ENCODE measurements around the gene PARP11. TPM values are rescaled to one million over a fixed set of nuclear protein-coding genes. Genes with fewer than 3 reads are reported as not detected.
"Not testable (repeated sequence)": the region's sequence is repeated elsewhere in the genome, so short reads cannot be mapped to it uniquely, and the experiment has no call there.

PARP11 gene
- total RNA-seq, 1 experiment from 2014 or later = 10.3 TPM

DNA sequence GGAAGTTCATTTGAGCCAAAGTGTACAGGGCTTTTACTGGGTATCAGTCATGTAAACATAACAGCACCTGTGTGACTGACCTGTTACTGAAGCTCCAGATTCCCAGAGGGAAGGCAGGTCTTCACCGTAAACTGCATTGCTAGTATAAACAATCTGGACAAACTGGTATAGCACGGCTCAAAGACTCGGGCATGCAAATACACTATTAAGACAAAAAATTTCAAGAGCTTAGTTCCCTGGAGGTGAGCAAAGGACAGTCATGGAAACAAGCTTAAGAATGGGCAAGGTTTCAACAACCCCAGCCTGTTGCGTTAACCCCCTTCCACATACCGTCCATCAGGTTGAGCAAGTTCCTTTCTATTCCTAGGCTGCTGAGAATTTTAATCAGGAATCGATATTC lies 9.4 kb downstream of the PARP11 start:
- peaks cover 28% of the 10 kb centered on the region for H3K9me3 Mint-ChIP-seq (ENCODE audit: unreplicated experiment)
- TF ChIP-seq, protein P1, sequence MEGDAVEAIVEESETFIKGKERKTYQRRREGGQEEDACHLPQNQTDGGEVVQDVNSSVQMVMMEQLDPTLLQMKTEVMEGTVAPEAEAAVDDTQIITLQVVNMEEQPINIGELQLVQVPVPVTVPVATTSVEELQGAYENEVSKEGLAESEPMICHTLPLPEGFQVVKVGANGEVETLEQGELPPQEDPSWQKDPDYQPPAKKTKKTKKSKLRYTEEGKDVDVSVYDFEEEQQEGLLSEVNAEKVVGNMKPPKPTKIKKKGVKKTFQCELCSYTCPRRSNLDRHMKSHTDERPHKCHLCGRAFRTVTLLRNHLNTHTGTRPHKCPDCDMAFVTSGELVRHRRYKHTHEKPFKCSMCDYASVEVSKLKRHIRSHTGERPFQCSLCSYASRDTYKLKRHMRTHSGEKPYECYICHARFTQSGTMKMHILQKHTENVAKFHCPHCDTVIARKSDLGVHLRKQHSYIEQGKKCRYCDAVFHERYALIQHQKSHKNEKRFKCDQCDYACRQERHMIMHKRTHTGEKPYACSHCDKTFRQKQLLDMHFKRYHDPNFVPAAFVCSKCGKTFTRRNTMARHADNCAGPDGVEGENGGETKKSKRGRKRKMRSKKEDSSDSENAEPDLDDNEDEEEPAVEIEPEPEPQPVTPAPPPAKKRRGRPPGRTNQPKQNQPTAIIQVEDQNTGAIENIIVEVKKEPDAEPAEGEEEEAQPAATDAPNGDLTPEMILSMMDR (IDR thresholded peaks at IDR 0.05; ENCODE audit: unreplicated experiment) = no peak
- H3K27me3 Mint-ChIP-seq (ENCODE audit: insufficient read depth, unreplicated experiment) = no peaks in the 10 kb centered on the region
- CTCF ChIA-PET = interaction anchor here (1.2 to 1.9 kb wide), 2 partner anchors 22 to 413 kb away, joined by 3 to 5 read pairs; no protein-coding TSS in a partner anchor
- H3K4me1 Mint-ChIP-seq (ENCODE audit: insufficient read depth, unreplicated experiment) = no peaks in the 10 kb centered on the region
- POLR2A ChIA-PET = interaction anchor here (1.1 kb wide), 1 partner anchor 10 kb away, joined by 4 read pairs; the partner anchor contains the start of gene PARP11
- BruUV-seq (replicated peaks) = no TSS peak
- no peak overlapping the region for H3K4me3 Mint-ChIP-seq (ENCODE audit: unreplicated experiment)
- DNase-seq (ENCODE audit: unreplicated experiment) = no peak
- peaks cover 4% of the 10 kb centered on the region for H3K36me3 Mint-ChIP-seq (ENCODE audit: insufficient read depth, unreplicated experiment)
- no peak overlapping the region for H3K27ac Mint-ChIP-seq (ENCODE audit: low read depth, unreplicated experiment)
- intact Hi-C loops (cut with micrococcal nuclease) = no loop called here

DNA sequence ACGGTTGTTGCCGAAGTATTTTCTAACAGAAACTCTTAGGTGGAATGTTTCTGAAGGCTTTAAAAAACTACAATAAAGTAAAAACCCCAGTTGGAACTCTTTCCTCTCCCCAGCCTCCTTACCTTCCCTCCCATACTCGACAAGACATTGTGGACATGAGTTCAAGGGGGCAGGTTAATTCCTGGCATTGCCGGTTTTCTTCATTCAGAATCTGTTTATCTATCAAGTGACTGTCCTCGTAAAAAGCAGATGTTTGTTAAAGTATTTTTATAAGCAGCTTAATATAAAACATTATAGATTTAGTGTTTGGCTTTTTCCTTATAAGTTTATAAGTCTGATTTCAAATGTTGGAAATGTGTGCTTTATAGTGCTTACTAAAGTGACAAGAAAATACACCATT lies 30.7 kb downstream of the PARP11 start:
- CTCF ChIA-PET = no interaction called here
- H3K36me3 Mint-ChIP-seq (ENCODE audit: insufficient read depth, unreplicated experiment) = peaks cover 15% of the 10 kb centered on the region
- no peak overlapping the region for H3K27ac Mint-ChIP-seq (ENCODE audit: low read depth, unreplicated experiment)
- H3K27me3 Mint-ChIP-seq (ENCODE audit: insufficient read depth, unreplicated experiment) = no peaks in the 10 kb centered on the region
- no peak overlapping the region for H3K4me3 Mint-ChIP-seq (ENCODE audit: unreplicated experiment)
- TF ChIP-seq, protein P1 (IDR thresholded peaks at IDR 0.05; ENCODE audit: unreplicated experiment) = no peak
- peaks cover 10% of the 10 kb centered on the region for H3K9me3 Mint-ChIP-seq (ENCODE audit: unreplicated experiment)
- POLR2A ChIA-PET = no interaction called here
- no TSS peak for BruUV-seq (replicated peaks)
- H3K4me1 Mint-ChIP-seq (ENCODE audit: insufficient read depth, unreplicated experiment) = no peaks in the 10 kb centered on the region
- intact Hi-C loops (cut with micrococcal nuclease) = no loop called here
- DNase-seq (ENCODE audit: unreplicated experiment) = no peak

DNA sequence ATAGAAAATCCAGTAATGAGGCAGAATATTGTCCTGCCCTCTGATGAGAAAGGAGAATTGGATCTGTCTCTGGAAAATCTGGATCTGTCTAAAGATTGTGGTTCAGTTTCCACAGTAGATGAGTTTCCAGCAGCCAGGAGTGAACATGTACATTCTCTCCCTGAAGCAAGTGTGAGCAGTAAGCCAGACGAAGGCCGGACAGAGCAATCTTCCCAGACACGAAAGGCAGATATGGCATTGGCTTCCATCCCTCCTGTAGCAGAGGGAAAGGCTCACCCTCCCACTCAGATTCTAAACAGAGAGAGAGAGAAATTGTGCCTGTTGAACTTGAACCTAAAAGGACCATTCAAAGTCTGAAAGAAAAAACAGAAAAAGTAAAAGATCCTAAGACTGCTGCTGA lies 31.4 kb downstream of the PARP11 start:
- ChIA-PET CTCF (no interaction called here), POLR2A (no interaction called here)
- H3K4me1 Mint-ChIP-seq (ENCODE audit: insufficient read depth, unreplicated experiment) = no peaks in the 10 kb centered on the region
- peaks cover 11% of the 10 kb centered on the region for H3K36me3 Mint-ChIP-seq (ENCODE audit: insufficient read depth, unreplicated experiment)
- H3K9me3 Mint-ChIP-seq (ENCODE audit: unreplicated experiment) = peaks cover 3% of the 10 kb centered on the region
- DNase-seq (ENCODE audit: unreplicated experiment) = no peak
- no peak overlapping the region for H3K4me3 Mint-ChIP-seq (ENCODE audit: unreplicated experiment)
- intact Hi-C loops (cut with micrococcal nuclease) = no loop called here
- no TSS peak for BruUV-seq (replicated peaks)
- H3K27me3 Mint-ChIP-seq (ENCODE audit: insufficient read depth, unreplicated experiment) = no peaks in the 10 kb centered on the region
- no peak overlapping the region for H3K27ac Mint-ChIP-seq (ENCODE audit: low read depth, unreplicated experiment)
- TF ChIP-seq, protein P1 (IDR thresholded peaks at IDR 0.05; ENCODE audit: unreplicated experiment) = no peak

DNA sequence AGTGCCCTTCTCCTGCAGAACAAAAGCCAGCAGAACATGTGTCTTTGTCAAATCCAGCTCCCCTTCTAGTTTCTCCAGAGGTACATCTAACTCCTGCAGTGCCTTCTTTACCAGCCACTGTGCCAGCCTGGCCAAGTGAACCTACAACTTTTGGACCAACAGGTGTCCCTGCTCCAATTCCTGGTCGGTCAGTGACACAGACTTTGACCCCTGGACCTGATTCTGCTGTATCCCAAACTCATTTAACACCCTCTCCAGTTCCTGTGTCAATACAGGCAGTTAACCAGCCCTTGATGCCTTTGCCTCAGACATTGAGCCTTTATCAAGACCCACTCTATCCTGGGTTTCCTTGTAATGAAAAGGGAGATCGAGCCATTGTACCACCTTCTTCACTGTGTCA lies 32.4 kb downstream of the PARP11 start:
- POLR2A ChIA-PET; intact Hi-C loops (cut with micrococcal nuclease); H3K27me3 Mint-ChIP-seq (ENCODE audit: insufficient read depth, unreplicated experiment); DNase-seq (ENCODE audit: unreplicated experiment); H3K9me3 Mint-ChIP-seq (ENCODE audit: unreplicated experiment); CTCF ChIA-PET; H3K27ac Mint-ChIP-seq (ENCODE audit: low read depth, unreplicated experiment); BruUV-seq (replicated peaks); H3K4me1 Mint-ChIP-seq (ENCODE audit: insufficient read depth, unreplicated experiment); H3K4me3 Mint-ChIP-seq (ENCODE audit: unreplicated experiment): not testable (repeated sequence)
- peaks cover 11% of the 10 kb centered on the region for H3K36me3 Mint-ChIP-seq (ENCODE audit: insufficient read depth, unreplicated experiment)

DNA sequence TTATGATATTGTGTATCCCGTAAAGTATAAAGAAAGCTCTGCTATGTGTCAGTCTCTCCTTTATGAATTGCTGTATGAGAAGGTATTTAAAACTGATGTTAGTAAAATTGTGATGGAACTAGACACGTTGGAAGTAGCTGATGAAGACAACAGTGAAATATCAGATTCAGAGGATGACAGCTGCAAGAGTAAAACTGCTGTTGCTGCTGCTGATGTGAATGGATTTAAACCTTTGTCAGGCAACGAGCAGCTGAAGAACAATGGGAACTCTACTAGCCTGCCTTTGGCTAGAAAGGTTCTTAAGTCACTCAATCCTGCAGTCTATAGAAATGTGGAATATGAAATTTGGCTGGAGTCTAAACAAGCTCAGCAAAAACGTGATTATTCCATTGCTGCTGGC lies 33.5 kb downstream of the PARP11 start:
- POLR2A ChIA-PET; H3K9me3 Mint-ChIP-seq (ENCODE audit: unreplicated experiment); H3K27me3 Mint-ChIP-seq (ENCODE audit: insufficient read depth, unreplicated experiment); CTCF ChIA-PET; H3K27ac Mint-ChIP-seq (ENCODE audit: low read depth, unreplicated experiment); intact Hi-C loops (cut with micrococcal nuclease); H3K4me1 Mint-ChIP-seq (ENCODE audit: insufficient read depth, unreplicated experiment); BruUV-seq (replicated peaks); H3K4me3 Mint-ChIP-seq (ENCODE audit: unreplicated experiment); DNase-seq (ENCODE audit: unreplicated experiment): not testable (repeated sequence)
- H3K36me3 Mint-ChIP-seq (ENCODE audit: insufficient read depth, unreplicated experiment) = peaks cover 17% of the 10 kb centered on the region

DNA sequence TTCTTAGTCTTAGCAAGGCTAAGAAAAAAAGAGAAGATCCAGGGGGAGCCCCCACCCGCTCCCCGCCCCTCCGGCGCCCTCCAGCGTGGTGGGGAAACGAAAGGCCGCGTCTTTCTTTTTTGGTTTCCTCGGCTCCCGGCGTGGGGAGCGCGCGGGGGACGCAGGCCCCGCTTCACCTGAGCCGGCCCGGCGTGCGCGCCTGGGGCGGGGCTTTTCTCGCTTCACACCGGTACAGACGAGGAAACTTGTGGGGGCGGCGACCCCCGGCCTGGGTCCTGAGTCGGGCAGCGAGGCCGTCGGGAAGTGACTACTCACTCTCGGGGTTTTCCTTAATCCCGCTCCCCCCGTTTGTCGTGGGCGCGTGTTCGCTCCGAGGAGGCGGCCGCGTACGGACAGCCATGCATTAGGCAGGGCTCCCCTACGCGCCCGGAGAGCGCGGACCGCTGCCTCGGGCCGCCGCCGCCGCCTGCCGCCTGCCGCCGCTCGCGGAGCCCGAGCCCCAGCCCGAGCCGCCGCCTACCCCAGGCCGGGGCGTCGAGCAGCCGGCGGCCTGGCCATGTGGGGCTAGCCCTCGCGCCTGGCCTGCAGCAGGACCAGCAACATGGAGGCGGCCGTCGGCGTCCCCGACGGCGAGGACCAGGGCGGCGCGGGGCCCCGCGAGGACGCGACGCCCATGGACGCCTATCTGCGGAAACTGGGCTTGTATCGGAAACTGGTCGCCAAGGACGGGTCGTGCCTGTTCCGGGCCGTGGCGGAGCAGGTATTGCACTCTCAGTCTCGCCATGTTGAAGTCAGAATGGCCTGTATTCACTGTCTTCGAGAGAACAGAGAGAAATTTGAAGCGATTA lies 34.3 kb downstream of the PARP11 start:
- BruUV-seq (replicated peaks); H3K4me1 Mint-ChIP-seq (ENCODE audit: insufficient read depth, unreplicated experiment); DNase-seq (ENCODE audit: unreplicated experiment); H3K27ac Mint-ChIP-seq (ENCODE audit: low read depth, unreplicated experiment); H3K9me3 Mint-ChIP-seq (ENCODE audit: unreplicated experiment); intact Hi-C loops (cut with micrococcal nuclease); CTCF ChIA-PET; POLR2A ChIA-PET; H3K27me3 Mint-ChIP-seq (ENCODE audit: insufficient read depth, unreplicated experiment); H3K4me3 Mint-ChIP-seq (ENCODE audit: unreplicated experiment): not testable (repeated sequence)
- H3K36me3 Mint-ChIP-seq (ENCODE audit: insufficient read depth, unreplicated experiment) = peaks cover 17% of the 10 kb centered on the region
